HepG2 (cell line): ENCODE measurements around the gene EFEMP2. TPM values are rescaled to one million over a fixed set of nuclear protein-coding genes. Genes with fewer than 3 reads are reported as not detected.

ENCODE experiments used
- ELF4 ChIP-seq: sonication (generic); formaldehyde crosslinking; IDR thresholded peaks from 2 replicates; pipeline ENCODE4 v1.5.0; 2020; ENCODE audit warnings: missing genetic modification reagents, mild to moderate bottlenecking, moderate library complexity, borderline replicate concordance
- FOXC1 ChIP-seq: sonication (generic); formaldehyde crosslinking; IDR thresholded peaks from 2 replicates; pipeline ENCODE4 v1.8.0; 2022; ENCODE audit warnings: mild to moderate bottlenecking, missing genetic modification reagents, borderline replicate concordance
- KLF12 ChIP-seq: sonication (generic); formaldehyde crosslinking; IDR thresholded peaks from 2 replicates; pipeline ENCODE4 v1.4.0; 2020; ENCODE audit warnings: missing genetic modification reagents, borderline replicate concordance
- MEIS2 ChIP-seq: sonication (generic); formaldehyde crosslinking; IDR thresholded peaks from 2 replicates; pipeline ENCODE4 v1.9.0; 2021; ENCODE audit warnings: mild to moderate bottlenecking, missing genetic modification reagents
- PPARG ChIP-seq: conservative IDR thresholded peaks from 2 replicates; pipeline ENCODE4 v1.6.1; 2016; ENCODE audit warnings: missing biosample characterization, missing genetic modification reagents
- SP2 ChIP-seq: sonication (generic); formaldehyde crosslinking; IDR thresholded peaks from 2 replicates; pipeline ENCODE4 v1.5.1; 2020; ENCODE audit warnings: mild to moderate bottlenecking, missing genetic modification reagents
- TCF7 ChIP-seq: sonication (generic); IDR thresholded peaks from 2 replicates; pipeline ENCODE4 v1.6.1; 2016; ENCODE audit warnings: antibody characterized with exemption, low read depth
- TEAD2 ChIP-seq: sonication (generic); formaldehyde crosslinking; IDR thresholded peaks from 2 replicates; pipeline ENCODE4 v1.9.0; 2021; ENCODE audit warnings: missing genetic modification reagents
- ZBTB7A ChIP-seq: sonication (generic); formaldehyde crosslinking; IDR thresholded peaks from 2 replicates; pipeline ENCODE4 v1.8.0; 2022; ENCODE audit warnings: mild to moderate bottlenecking, missing genetic modification reagents
- ZFP62 ChIP-seq: sonication (generic); formaldehyde crosslinking; IDR thresholded peaks from 2 replicates; pipeline ENCODE4 v1.4.0; 2020; ENCODE audit warnings: missing genetic modification reagents
- ZNF160 ChIP-seq: sonication (generic); formaldehyde crosslinking; IDR thresholded peaks from 2 replicates; pipeline ENCODE4 v1.8.0; 2022; ENCODE audit warnings: mild to moderate bottlenecking, inconsistent platforms, missing genetic modification reagents
- ZNF850 ChIP-seq: sonication (generic); formaldehyde crosslinking; conservative IDR thresholded peaks from 2 replicates; pipeline ENCODE4 v1.9.0; 2021; ENCODE audit warnings: mild to moderate bottlenecking, missing genetic modification reagents
- ZNF879 ChIP-seq: sonication (generic); formaldehyde crosslinking; IDR thresholded peaks from 2 replicates; pipeline ENCODE4 v1.8.1; 2023; ENCODE audit warnings: missing genetic modification reagents
- ZSCAN20 ChIP-seq: sonication (generic); formaldehyde crosslinking; IDR thresholded peaks from 2 replicates; pipeline ENCODE4 v1.4.0; 2020; ENCODE audit warnings: missing genetic modification reagents, mild to moderate bottlenecking, borderline replicate concordance
- polyA plus RNA-seq, 8 experiments: library from polyadenylated mRNA; depleted of rRNA in 3 of 8; stranded (reverse) in 7 of 8; unstranded in 1 of 8; fragments of >200 nt; fragmentation: Illumina TruSeq in 4 of 8; extraction: Trizol in 4 of 8; gene quantifications; 2 replicates each; pipeline versions ENCODE4 v1.2.1 to v1.2.3, GENCODE V29; 2011 to 2016; ENCODE audit warnings: low read depth in 4 of 8, missing spikeins in 1 of 8, mixed read lengths in 1 of 8; ENCODE audit not compliant: insufficient read depth in 1 of 8
- total RNA-seq, 5 experiments: library from RNA; depleted of rRNA; stranded (reverse); fragments of >200 nt; fragmentation: Illumina TruSeq; extraction: Trizol; gene quantifications; 2 replicates each; pipeline ENCODE4 v1.2.3, GENCODE V29; 2016; ENCODE audit warnings: low read depth in 1 of 5
- TF ChIP-seq, protein P1 (sequence below): sonication (generic); formaldehyde crosslinking; IDR thresholded peaks from 2 replicates; pipeline ENCODE4 v1.5.1; 2020; ENCODE audit warnings: missing genetic modification reagents, mild to moderate bottlenecking, borderline replicate concordance
- TF ChIP-seq, protein P2 (sequence below): sonication (generic); formaldehyde crosslinking; IDR thresholded peaks from 2 replicates; pipeline ENCODE4 v1.4.0; 2020; ENCODE audit warnings: missing genetic modification reagents
- TF ChIP-seq, protein P3 (sequence below): fragments of 450-650 bp; IDR thresholded peaks from 2 replicates; pipeline ENCODE4 v1.6.1; 2017
- TF ChIP-seq, protein P4 (sequence below): sonication (generic); formaldehyde crosslinking; IDR thresholded peaks from 2 replicates; pipeline ENCODE4 v1.8.0; 2022; ENCODE audit warnings: missing genetic modification reagents, mild to moderate bottlenecking, inconsistent platforms, borderline replicate concordance
- TF ChIP-seq, protein P5 (sequence below): sonication (generic); formaldehyde crosslinking; IDR thresholded peaks from 2 replicates; pipeline ENCODE4 v1.4.0; 2020; ENCODE audit warnings: mild to moderate bottlenecking, low read depth, missing genetic modification reagents

EFEMP2 gene
- total and polyA plus RNA-seq, 2 of the 13 experiments (the other 11 are each of a cell fraction or from before 2014, with no cell fraction given), result 7.4 to 29.7 TPM

DNA sequence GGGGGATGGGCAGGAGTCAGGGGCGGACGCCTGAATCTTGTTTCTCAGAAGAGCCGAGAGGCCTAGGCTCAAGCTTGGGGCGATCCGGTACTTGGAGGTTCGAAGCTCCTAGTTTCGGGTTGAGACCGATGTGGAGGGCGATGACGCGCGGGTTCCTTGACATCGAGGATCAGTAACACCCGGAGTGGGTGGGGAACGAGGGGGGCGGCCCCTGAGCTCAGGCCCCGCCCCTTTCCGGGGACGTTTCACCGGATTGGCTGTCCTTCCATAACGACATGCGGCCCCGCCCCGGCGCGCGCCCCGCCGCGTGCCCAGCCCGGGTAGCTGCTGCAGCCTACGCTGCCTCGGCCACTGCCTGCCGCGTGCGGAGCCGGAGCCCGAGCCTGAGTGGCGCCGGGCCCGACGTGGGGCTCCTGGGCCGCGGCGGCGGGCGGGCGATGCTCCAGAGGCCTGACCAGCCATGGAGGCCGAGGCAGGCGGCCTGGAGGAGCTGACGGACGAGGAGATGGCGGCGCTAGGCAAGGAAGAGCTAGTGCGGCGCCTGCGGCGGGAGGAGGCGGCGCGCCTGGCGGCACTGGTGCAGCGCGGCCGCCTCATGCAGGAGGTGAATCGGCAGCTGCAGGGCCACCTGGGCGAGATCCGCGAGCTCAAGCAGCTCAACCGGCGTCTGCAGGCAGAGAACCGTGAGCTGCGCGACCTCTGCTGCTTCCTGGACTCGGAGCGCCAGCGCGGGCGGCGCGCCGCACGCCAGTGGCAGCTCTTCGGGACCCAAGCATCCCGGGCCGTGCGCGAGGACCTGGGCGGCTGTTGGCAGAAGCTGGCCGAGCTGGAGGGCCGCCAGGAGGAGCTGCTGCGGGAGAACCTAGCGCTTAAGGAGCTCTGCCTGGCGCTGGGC lies 18.0 kb upstream of the EFEMP2 start, which contains the start of gene CCDC85B (continued):
- TF ChIP-seq, protein P1, sequence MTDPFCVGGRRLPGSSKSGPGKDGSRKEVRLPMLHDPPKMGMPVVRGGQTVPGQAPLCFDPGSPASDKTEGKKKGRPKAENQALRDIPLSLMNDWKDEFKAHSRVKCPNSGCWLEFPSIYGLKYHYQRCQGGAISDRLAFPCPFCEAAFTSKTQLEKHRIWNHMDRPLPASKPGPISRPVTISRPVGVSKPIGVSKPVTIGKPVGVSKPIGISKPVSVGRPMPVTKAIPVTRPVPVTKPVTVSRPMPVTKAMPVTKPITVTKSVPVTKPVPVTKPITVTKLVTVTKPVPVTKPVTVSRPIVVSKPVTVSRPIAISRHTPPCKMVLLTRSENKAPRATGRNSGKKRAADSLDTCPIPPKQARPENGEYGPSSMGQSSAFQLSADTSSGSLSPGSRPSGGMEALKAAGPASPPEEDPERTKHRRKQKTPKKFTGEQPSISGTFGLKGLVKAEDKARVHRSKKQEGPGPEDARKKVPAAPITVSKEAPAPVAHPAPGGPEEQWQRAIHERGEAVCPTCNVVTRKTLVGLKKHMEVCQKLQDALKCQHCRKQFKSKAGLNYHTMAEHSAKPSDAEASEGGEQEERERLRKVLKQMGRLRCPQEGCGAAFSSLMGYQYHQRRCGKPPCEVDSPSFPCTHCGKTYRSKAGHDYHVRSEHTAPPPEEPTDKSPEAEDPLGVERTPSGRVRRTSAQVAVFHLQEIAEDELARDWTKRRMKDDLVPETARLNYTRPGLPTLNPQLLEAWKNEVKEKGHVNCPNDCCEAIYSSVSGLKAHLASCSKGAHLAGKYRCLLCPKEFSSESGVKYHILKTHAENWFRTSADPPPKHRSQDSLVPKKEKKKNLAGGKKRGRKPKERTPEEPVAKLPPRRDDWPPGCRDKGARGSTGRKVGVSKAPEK, result no peak
- TF ChIP-seq ZBTB7A (peak; percentile 81), ZNF879 (CRISPR knock-in tag) (peak; percentile 66; the same call in 1 of the 2 replicates), TCF7 (no peak), ZFP62 (CRISPR knock-in tag) (no peak), ELF4 (CRISPR knock-in tag) (peak; percentile 72; the same call in 1 of the 2 replicates), PPARG (no peak), FOXC1 (CRISPR knock-in tag) (peak; percentile 75; the same call in 1 of the 2 replicates), ZNF850 (CRISPR knock-in tag) (0 out of 2 replicates have a peak, but pooled peaks have one; percentile 19), ZSCAN20 (CRISPR knock-in tag) (peak; percentile 85; the same call in 1 of the 2 replicates), MEIS2 (CRISPR knock-in tag) (peak; percentile 93), ZNF160 (peak; percentile 74; the same call in 1 of the 2 replicates), KLF12 (peak; percentile 58; the same call in 1 of the 2 replicates), TEAD2 (CRISPR knock-in tag) (0 out of 2 replicates have a peak, but pooled peaks have one; percentile 8), SP2 (peak; percentile 57)
- TF ChIP-seq, protein P2, sequence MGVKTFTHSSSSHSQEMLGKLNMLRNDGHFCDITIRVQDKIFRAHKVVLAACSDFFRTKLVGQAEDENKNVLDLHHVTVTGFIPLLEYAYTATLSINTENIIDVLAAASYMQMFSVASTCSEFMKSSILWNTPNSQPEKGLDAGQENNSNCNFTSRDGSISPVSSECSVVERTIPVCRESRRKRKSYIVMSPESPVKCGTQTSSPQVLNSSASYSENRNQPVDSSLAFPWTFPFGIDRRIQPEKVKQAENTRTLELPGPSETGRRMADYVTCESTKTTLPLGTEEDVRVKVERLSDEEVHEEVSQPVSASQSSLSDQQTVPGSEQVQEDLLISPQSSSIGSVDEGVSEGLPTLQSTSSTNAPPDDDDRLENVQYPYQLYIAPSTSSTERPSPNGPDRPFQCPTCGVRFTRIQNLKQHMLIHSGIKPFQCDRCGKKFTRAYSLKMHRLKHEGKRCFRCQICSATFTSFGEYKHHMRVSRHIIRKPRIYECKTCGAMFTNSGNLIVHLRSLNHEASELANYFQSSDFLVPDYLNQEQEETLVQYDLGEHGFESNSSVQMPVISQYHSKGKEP, result 0 out of 2 replicates have a peak, but pooled peaks have one; percentile 43
- TF ChIP-seq, protein P3, sequence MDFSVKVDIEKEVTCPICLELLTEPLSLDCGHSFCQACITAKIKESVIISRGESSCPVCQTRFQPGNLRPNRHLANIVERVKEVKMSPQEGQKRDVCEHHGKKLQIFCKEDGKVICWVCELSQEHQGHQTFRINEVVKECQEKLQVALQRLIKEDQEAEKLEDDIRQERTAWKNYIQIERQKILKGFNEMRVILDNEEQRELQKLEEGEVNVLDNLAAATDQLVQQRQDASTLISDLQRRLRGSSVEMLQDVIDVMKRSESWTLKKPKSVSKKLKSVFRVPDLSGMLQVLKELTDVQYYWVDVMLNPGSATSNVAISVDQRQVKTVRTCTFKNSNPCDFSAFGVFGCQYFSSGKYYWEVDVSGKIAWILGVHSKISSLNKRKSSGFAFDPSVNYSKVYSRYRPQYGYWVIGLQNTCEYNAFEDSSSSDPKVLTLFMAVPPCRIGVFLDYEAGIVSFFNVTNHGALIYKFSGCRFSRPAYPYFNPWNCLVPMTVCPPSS, result no peak
- TF ChIP-seq, protein P4, sequence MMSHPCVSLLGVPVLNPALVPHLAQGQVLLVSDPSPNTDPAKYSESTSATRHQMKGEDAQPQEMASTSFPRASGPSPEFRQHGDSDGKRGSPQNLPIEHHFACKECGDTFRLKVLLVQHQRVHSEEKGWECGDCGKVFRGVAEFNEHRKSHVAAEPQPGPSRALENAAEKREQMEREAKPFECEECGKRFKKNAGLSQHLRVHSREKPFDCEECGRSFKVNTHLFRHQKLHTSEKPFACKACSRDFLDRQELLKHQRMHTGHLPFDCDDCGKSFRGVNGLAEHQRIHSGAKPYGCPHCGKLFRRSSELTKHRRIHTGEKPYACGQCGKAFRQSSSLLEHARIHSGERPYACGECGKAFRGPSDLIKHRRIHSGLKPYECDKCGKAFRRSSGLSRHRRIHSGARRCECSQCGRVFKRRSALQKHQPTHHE (CRISPR knock-in tag), result no peak
- TF ChIP-seq, protein P5, sequence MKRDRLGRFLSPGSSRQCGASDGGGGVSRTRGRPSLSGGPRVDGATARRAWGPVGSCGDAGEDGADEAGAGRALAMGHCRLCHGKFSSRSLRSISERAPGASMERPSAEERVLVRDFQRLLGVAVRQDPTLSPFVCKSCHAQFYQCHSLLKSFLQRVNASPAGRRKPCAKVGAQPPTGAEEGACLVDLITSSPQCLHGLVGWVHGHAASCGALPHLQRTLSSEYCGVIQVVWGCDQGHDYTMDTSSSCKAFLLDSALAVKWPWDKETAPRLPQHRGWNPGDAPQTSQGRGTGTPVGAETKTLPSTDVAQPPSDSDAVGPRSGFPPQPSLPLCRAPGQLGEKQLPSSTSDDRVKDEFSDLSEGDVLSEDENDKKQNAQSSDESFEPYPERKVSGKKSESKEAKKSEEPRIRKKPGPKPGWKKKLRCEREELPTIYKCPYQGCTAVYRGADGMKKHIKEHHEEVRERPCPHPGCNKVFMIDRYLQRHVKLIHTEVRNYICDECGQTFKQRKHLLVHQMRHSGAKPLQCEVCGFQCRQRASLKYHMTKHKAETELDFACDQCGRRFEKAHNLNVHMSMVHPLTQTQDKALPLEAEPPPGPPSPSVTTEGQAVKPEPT (CRISPR knock-in tag), result 0 out of 2 replicates have a peak, but pooled peaks have one; percentile 68
